VCaP (cell line): Measurements from ENCODE around the gene GATA1.

ENCODE experiments used
- H3K27ac ChIP-seq: fragments of 450-650 bp; 2 replicates; pipeline ENCODE4 v1.5.1; 2017
- CTCF ChIP-seq: fragments of 450-650 bp; conservative IDR thresholded peaks from 2 replicates; pipeline ENCODE4 v1.5.1; 2017; ENCODE audit warnings: mild to moderate bottlenecking, moderate library complexity

Gene GATA1

GRCh38 chrX:48770296-48770695 is 16.1 kb upstream of the GATA1 start:
- H3K27ac ChIP-seq, result no peak overlapping the region
- no peak for TF ChIP-seq CTCF

GRCh38 chrX:48772602-48773001 is 13.8 kb upstream of the GATA1 start:
- no peak overlapping the region for H3K27ac ChIP-seq
- no peak for TF ChIP-seq CTCF

- H3K27ac ChIP-seq, result no peak overlapping the region
- no peak for TF ChIP-seq CTCF
Measured at GRCh38 chrX:48776818-48777439, 9.5 kb upstream of the GATA1 start.

GRCh38 chrX:48779399-48779798 is 7.0 kb upstream of the GATA1 start:
- no peak overlapping the region for H3K27ac ChIP-seq
- no peak for TF ChIP-seq CTCF

- no peak overlapping the region for H3K27ac ChIP-seq
- no peak for TF ChIP-seq CTCF
Measured at GRCh38 chrX:48781705-48782104, 4.7 kb upstream of the GATA1 start.

- no peak overlapping the region for H3K27ac ChIP-seq
- no peak for TF ChIP-seq CTCF
Measured at GRCh38 chrX:48782216-48782615, 4.2 kb upstream of the GATA1 start.

GRCh38 chrX:48782795-48783194 is 3.6 kb upstream of the GATA1 start:
- H3K27ac ChIP-seq, result no peak overlapping the region
- no peak for TF ChIP-seq CTCF
